Lung (tissue), 12 donors: ENCODE data around the gene SET. TPM values are rescaled to one million over a fixed set of nuclear protein-coding genes. Genes with fewer than 3 reads are reported as not detected.
"Not testable (repeated sequence)": the region's sequence is repeated elsewhere in the genome, so short reads cannot be mapped to it uniquely, and the experiment has no call there.

Experiments
- ATAC-seq: fragments of 200-7000 bp; cut with Tn5 transposase; one replicate; pipeline ENCODE4 v1.9.1; 2020; ENCODE audit warnings: moderate number of reproducible peaks; ENCODE audit not compliant: insufficient read depth, low FRiP score
- DNase-seq, 3 donors: peaks; one replicate each; pipeline ENCODE4 v3.0.0-alpha.2; 2013 to 2017
- H3K27ac ChIP-seq, 2 donors: one replicate each; pipeline ENCODE4 v1.5.1; 2013; ENCODE audit warnings: mild to moderate bottlenecking in 2 of 2, moderate library complexity in 2 of 2, control low read depth in 1 of 2, inconsistent platforms in 1 of 2, low read depth in 1 of 2, low read length in 1 of 2
- H3K27me3 ChIP-seq, 3 donors: one replicate each; pipeline ENCODE4 v1.5.1; 2013; ENCODE audit warnings: low read length in 2 of 3; ENCODE audit not compliant: control insufficient read depth in 3 of 3, insufficient read depth in 3 of 3
- H3K36me3 ChIP-seq, 4 donors: one replicate each; pipeline ENCODE4 v1.5.1; 2013; ENCODE audit warnings: low read length in 4 of 4, mild to moderate bottlenecking in 1 of 4, moderate library complexity in 1 of 4; ENCODE audit not compliant: control insufficient read depth in 4 of 4, insufficient read depth in 4 of 4
- H3K4me1 ChIP-seq, 5 donors: one replicate each; pipeline ENCODE4 v1.5.1; 2013; ENCODE audit warnings: low read length in 5 of 5, mild to moderate bottlenecking in 2 of 5, moderate library complexity in 1 of 5; ENCODE audit not compliant: control insufficient read depth in 5 of 5, insufficient read depth in 5 of 5
- H3K4me3 ChIP-seq: one replicate; pipeline ENCODE4 v1.5.1; 2013; ENCODE audit warnings: mild to moderate bottlenecking, control low read depth, moderate library complexity
- H3K9ac ChIP-seq, 2 donors: one replicate each; pipeline ENCODE4 v1.5.1; 2013; ENCODE audit warnings: low read length in 2 of 2, control low read depth in 1 of 2; ENCODE audit not compliant: insufficient read depth in 1 of 2
- H3K9me3 ChIP-seq, 4 donors: one replicate each; pipeline ENCODE4 v1.5.1; 2013; ENCODE audit warnings: low read length in 3 of 4, mild to moderate bottlenecking in 1 of 4, moderate library complexity in 1 of 4; ENCODE audit not compliant: control insufficient read depth in 4 of 4, insufficient read depth in 3 of 4
- WGBS, 2 donors: extraction: QIAGEN DNeasy Blood & Tissue Kit; methylation state at CpG; one replicate each; pipeline ENCODE4 v1.1.7; 2013; 5-methylcytosine and 5-hydroxymethylcytosine counted together
- polyA plus RNA-seq, 2 donors: library from polyadenylated mRNA; stranded (reverse); fragments of 200-250 nt; gene quantifications; one replicate each; pipeline ENCODE4 v1.2.1, GENCODE V29; 2013
- total RNA-seq, 2 donors: library from RNA; depleted of rRNA in 1 of 2; stranded (reverse); fragments of >200 nt in 1 of 2; gene quantifications; one replicate each; pipeline ENCODE4 v1.2.1, GENCODE V29; 2014 to 2021
- TF ChIP-seq, protein P1 (sequence below): IDR thresholded peaks from 2 replicates; pipeline ENCODE4 v1.5.1; 2012; ENCODE audit warnings: mild to moderate bottlenecking; ENCODE audit errors: control extremely low read depth, extremely low read depth
- donor health status: control.
- donor health status: control.
- donor health status: Bipolar disorder and iron deficiency.
- donor health status: healthy.
- donor health status: DM: yes; HTN: yes; CAD: no.

The SET gene
- total and polyA plus RNA-seq, 4 donors: 98.0 to 364 (median 189) TPM

DNA sequence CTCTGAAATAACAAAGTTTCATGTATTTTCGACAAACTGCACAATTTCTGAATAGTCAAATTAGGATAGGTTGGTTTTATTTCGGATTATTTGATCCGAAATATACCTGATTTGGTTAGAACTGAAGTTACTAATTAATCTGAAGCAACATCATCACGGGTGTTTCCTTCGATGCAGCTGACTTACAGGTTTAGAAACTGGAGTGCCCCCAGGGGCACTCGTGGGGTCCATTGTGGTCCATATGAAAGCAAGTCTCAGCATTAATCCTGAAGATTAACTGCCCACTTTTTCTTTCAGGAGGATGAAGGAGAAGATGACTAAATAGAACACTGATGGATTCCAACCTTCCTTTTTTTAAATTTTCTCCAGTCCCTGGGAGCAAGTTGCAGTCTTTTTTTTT is 5.3 kb downstream of the SET start:
- TF ChIP-seq, protein P1, sequence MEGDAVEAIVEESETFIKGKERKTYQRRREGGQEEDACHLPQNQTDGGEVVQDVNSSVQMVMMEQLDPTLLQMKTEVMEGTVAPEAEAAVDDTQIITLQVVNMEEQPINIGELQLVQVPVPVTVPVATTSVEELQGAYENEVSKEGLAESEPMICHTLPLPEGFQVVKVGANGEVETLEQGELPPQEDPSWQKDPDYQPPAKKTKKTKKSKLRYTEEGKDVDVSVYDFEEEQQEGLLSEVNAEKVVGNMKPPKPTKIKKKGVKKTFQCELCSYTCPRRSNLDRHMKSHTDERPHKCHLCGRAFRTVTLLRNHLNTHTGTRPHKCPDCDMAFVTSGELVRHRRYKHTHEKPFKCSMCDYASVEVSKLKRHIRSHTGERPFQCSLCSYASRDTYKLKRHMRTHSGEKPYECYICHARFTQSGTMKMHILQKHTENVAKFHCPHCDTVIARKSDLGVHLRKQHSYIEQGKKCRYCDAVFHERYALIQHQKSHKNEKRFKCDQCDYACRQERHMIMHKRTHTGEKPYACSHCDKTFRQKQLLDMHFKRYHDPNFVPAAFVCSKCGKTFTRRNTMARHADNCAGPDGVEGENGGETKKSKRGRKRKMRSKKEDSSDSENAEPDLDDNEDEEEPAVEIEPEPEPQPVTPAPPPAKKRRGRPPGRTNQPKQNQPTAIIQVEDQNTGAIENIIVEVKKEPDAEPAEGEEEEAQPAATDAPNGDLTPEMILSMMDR: no peak
- Histone ChIP-seq H3K9ac (no peak overlapping the region), H3K36me3 (peaks cover 7 to 32% (median 25%) of the 10 kb centered on the region in 4 donors), H3K27me3 (no peaks in the 10 kb centered on the region), H3K27ac (no peak overlapping the region), H3K9me3 (no peaks in the 10 kb centered on the region), H3K4me1 (peaks cover 2 to 11% (median 5%) of the 10 kb centered on the region in 5 donors), H3K4me3 (no peak overlapping the region)
- no peak for DNase-seq
- no peak for ATAC-seq
- WGBS, 2 donors: 81 to 87% methylated on average over 6 of the region's 6 CpGs

DNA sequence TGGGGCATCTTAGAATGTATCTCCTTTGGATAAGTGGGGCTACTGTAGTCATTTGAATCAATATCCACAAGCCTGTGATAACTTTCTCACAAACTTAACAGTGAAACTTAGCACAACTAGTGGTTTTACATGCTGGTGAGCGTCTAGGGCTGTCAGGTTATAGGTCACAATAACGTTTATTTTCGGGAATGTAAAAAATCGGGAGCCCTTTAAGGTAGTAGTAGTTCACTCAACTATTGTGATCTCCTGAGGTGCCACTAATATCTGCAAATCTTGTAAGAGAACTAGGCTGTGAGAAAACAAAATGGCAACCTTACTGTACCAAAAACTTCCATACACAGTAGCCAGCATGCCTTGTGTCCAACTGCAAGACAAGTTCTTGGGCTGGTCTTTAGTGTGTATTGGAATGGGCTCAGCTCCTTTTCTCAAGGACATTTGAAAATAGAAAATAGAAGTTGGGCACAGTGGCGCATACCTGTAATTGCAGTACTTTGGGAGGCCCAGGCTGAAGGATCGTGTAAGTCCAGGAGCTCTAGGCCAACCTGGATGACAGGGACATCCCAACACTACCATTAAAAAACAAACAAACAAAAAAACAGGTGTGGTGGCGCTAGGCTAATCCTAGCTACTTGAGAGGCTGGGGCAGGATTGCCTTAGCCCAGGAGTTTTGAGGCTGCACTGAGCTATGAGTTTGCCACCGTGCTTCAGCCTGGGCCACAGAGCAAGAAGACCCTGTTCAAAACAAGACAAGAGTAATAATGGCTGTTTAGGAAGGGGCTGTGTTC is 8.1 kb downstream of the SET start:
- 80% methylated on average over 8 of the region's 8 CpGs for WGBS, 2 donors
- no peak overlapping the region for H3K4me3 ChIP-seq
- H3K36me3 ChIP-seq: peaks cover 6 to 27% (median 20%) of the 10 kb centered on the region in 4 donors
- peaks cover 0 to 2% (median 0%) of the 10 kb centered on the region in 5 donors for H3K4me1 ChIP-seq
- H3K27me3 ChIP-seq: no peaks in the 10 kb centered on the region
- TF ChIP-seq, protein P1: no peak
- DNase-seq (no peak), ATAC-seq (no peak)
- H3K27ac ChIP-seq: no peak overlapping the region
- no peak overlapping the region for H3K9ac ChIP-seq
- no peaks in the 10 kb centered on the region for H3K9me3 ChIP-seq

DNA sequence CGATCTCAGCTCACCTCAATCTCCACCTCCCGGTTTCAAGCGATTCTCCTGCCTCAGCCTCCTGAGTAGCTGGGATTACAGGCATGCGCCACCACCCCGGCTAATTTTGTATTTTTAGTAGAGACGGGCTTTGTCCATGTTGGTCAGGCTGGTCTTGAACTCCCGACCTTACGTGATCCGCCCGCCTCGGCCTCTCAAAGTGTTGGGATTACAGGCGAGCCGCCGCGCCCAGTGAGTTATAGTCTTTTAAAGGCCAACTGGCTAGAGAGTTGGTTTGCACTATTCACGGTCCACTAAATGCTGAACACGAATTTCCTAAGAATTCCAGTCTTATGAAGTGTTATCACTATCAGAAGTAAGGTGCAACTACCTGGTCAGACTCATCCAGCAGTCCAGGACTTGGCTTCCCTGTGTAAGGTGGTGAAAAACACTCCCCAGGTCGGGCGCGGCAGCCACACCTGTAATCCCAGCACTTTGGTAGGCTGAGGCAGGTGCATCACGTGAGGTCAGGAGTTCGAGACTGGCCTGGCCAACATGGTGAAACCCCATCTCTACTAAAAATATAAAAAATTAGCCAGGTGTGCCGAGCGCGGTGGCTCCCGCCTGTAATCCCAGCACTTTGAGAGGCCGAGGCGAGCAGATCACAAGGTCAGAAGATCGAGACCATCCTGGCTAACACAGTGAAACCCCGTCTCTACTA is 10.2 kb downstream of the SET start:
- DNase-seq, H3K27me3 ChIP-seq, H3K4me3 ChIP-seq, H3K9ac ChIP-seq, H3K4me1 ChIP-seq, ATAC-seq, H3K27ac ChIP-seq, H3K9me3 ChIP-seq: not testable (repeated sequence)
- peaks cover 6 to 11% (median 7%) of the 10 kb centered on the region in 4 donors for H3K36me3 ChIP-seq
- 95% methylated on average over 29 to 30 of the region's 30 CpGs for WGBS, 2 donors

DNA sequence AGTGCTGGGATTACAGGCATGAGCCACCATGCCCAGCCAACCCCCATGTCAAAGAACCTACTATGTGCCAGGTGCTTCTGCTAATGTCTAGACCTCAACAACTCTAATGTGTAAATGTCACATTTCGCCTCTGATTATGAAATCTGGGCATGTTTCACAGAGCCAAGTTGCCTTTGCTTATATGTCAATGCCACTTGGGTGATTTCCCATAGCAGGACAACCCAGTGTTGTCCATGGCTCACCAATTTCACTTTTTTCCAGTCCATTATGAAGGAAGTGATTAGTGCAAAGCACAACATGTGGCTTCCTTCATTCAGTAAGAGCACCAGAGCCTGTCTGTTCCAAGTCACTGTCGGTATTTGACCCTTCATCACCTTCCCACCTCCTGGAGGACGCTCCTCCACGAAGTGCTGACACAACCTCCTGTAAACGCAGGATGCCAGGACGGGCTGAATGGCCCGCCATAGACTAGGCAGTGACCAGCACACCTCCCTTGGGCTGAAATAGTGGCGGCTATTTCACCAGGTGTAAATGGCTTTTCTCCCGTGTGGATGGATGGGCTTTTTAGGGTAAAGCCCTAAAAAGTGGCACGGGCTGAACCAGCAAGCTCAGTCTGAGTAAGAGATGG is 12.3 kb downstream of the SET start:
- TF ChIP-seq, protein P1: no peak
- no peak overlapping the region for H3K27ac ChIP-seq
- no peaks in the 10 kb centered on the region for H3K27me3 ChIP-seq
- no peak overlapping the region for H3K9ac ChIP-seq
- no peaks in the 10 kb centered on the region for H3K9me3 ChIP-seq
- ATAC-seq (no peak), DNase-seq (no peak)
- 75 to 86% methylated on average over 10 of the region's 10 CpGs for WGBS, 2 donors
- peaks cover 0 to 2% (median under 1%) of the 10 kb centered on the region in 4 donors for H3K36me3 ChIP-seq
- peaks cover 0 to 5% (median 0%) of the 10 kb centered on the region in 5 donors for H3K4me1 ChIP-seq
- H3K4me3 ChIP-seq: no peak overlapping the region
